ENCODE data around the gene SCN1A. TPM values are rescaled to one million over a fixed set of nuclear protein-coding genes. Genes with fewer than 3 reads are reported as not detected.
"Not testable (repeated sequence)": the region's sequence is repeated elsewhere in the genome, so short reads cannot be mapped to it uniquely, and the experiment has no call there.

The SCN1A gene
- total RNA-seq, 1 experiment from 2014 or later: not detected

DNA sequence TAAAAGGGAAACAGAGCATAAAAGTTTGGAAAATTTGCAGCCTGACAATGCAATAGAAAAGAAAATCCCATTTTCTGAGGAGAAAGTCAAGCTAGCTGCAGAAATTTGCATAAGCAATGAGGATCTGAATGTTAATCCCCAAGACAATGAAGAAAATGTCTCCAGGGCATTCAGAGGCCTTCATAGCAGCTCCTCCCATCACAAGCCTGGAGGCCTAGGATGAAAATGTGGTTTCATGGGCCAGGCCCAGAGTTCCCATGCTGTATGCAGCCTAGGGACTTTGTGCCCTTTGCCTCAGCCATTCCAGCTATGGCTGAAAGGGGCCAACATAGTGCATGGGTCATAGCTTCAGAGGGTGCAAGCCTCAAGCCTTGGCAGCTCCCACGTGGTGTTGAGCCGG, 10.3 kb upstream of the SCN1A start:
- in situ Hi-C loops (cut with HindIII; ENCODE audit: low sequenced_read_pairs): no loop called here
- no peak for DNase-seq (ENCODE audit: low spot score)

DNA sequence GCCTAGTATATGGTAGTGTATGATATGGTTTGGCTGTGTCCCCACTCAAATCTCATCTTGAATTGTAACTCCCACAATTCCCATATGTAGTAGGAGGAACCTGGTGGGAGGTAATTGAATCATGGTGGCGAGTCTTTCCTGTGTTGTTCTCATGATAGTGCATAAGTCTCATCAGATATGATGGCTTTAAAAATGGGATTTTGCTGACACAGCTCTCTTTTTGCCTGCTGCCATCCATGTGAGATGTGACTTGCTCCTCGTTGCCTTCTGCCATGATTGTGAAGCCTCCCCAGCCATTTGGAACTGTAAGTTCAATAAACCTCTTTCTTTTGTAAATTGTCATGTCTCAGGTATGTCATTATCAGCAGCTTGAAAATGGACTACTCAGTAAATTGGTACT, 9.5 kb upstream of the SCN1A start:
- no peak for DNase-seq (ENCODE audit: low spot score)
- in situ Hi-C loops (cut with HindIII; ENCODE audit: low sequenced_read_pairs): no loop called here

DNA sequence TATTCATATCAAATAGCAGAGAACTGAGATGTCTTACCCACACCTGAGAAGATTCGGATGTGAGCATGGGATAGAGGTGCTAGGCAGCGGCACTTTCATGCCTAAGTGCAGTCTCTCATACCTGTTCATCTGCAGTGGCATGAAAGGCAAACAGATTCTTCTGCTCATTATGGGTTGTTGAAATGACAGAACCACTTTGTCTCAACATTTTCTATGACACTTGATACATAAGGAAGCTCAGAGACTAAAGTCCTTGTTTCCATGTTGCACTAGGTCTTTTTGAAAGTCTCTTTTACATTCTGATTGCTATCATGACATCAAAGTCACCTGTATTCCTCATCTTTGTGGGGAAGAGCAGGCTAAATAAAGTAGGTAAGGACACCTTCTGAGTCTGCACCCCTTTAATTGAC, 8.0 kb upstream of the SCN1A start:
- no peak for DNase-seq (ENCODE audit: low spot score)
- in situ Hi-C loops (cut with HindIII; ENCODE audit: low sequenced_read_pairs): no loop called here

DNA sequence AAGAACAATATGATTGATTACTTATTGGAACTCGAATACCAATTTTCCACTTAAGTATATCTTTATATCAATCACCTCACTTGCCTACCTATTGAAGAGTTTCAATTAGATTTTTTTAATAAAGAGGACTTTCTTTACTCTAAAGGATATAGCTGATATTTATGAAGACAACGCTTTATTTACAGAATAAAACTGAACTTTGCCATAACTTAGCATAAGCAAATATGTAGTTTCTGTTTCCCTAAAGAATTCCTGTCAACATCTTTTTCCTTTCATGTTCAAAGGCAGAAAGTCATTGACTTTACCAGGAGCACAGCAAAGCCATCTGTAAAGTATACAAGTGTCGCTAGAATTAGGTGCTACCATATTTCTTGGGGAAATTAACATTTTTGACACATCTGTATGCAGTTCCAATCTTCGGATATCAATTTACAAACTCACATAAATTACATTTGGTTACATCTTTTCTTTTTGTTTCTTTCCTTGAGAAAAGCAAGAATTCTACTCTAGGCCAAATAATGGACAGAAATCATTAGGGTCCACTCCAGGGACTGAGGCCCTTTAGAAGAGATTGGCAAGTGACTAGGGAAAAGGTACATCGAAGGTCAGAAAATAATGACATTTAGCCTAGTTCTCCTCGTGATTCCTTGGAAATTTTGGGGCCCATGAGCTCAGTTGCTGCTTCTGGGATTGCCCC, 7.5 kb upstream of the SCN1A start:
- DNase-seq (ENCODE audit: low spot score): no peak
- in situ Hi-C loops (cut with HindIII; ENCODE audit: low sequenced_read_pairs): no loop called here

DNA sequence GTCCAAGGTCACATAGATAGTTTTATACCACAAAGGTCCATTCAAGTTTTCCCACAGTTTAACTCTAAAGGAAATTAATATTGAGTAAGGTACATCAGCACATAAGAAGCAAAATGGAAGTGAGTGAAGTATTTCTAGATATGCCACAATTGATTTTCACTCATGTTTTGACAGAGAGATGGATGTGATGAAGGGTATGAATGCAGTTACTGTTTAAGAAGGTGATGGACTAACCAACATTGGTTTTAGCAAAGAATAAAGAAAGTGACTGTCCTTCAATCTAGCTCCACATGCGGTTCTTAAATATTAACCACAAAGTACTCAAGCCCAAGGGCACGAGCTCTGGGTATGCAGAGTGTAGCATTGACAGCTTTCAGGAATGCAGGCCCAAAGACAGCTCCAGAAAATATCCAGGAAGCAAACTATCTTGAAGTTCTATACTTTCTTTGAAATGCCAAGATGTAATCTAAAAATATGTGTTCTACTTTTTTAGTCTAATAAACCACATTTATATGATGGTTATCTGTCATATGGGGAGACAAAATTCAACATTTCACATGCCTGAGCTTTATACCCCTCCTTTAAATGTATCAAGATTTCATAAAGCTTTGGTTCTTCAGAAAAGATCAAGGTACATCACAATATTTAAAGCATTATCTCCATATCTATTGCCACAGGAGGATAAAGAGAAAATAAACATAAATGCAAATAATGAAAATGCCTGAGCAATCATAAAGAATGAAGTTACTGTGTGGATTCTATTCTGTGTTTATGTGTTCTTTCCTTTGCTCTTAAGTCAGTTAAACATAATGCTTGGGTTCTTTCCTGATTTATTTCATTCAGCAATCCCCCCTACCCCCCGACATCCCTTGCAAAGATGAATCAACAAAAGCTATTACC, 6.7 kb upstream of the SCN1A start:
- in situ Hi-C loops (cut with HindIII; ENCODE audit: low sequenced_read_pairs): no loop called here
- no peak for DNase-seq (ENCODE audit: low spot score)

DNA sequence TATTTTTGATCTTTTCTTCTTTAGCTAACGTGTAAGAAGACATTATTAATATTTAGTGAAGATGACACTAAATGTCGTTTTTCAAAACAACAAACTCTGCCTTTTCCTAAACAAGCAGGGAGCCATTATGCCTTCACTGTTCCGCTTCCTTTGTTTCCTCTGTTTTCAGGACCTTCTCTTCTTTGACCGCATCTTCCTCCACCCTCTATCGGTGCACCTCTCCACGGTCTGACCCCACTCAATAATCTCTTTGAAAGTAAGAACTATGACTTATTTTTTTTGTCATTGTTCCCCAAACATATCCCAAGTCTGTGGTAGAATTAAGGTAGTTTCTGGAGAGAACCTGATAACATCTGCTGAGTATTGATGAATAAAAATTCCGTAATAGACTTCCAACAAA, 5.8 kb upstream of the SCN1A start:
- in situ Hi-C loops (cut with HindIII; ENCODE audit: low sequenced_read_pairs): no loop called here
- DNase-seq (ENCODE audit: low spot score): no peak

DNA sequence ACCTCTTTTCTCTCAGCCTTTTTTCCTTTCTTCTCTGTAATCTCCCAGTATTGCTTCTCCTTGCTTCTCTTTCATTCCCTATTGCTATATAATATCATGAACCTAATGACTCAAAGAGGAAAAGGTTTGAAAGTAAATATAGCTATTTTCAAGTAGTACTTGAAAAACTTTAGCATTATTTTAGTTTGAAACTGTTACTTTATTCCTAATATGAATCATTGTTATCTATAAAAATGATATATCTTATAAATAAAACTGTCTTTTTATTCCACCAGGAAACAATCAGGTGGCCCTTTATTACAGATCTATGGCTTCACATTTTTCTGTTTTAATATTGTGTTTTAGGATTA, 311 bp upstream of the SCN1A start:
- DNase-seq (ENCODE audit: low spot score): no peak
- in situ Hi-C loops (cut with HindIII; ENCODE audit: low sequenced_read_pairs): no loop called here

DNA sequence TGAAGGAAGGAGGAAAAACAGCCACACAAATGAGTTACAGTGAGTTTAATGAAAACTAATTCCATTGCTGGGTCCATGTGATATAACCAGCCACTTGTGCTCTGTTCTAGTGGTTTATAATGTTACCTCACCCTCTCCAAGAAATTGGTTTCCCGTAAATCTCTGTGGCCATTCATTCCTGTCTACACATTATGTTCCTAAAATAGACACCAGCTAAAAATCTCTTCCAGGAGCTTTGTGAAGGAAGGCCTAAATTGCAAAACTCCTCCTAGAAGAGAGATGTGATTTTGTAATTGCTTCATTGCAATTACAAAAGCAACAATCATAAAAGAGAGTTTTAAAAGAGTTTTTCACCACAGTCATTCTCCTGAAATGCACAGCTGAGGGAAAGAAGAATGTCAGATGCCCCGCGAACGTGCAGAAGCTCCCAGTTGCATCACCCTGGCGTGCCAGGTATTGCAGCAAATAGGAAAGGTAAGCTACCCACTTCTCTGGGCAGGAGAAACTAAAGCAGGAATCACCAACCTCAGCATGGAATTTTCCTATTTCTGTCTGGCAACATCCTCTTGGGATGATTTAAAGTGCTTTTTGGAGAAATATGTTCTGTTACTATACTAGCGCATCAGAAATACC, 1.7 kb downstream of the SCN1A start:
- peak; percentile 48 for DNase-seq (ENCODE audit: low spot score)
- in situ Hi-C loops (cut with HindIII; ENCODE audit: low sequenced_read_pairs): no loop called here

DNA sequence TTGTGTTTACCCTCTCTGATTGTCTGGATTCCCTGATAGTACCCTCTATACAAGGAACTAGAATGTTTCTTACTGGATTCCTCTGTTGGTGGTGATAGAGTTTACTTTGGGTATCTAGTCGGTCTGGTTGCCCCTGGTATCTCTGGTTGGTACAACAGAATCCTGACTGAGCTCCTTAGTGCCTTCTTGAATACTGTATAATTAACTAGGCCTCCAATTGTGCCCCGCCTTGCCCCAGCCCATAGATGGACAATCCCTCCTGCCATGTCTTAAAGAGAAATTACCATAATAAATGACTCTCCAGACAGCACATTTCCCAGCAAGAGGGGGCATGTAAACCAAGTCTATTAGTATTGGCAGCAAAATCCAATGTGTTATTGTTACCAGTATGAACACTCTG, 2.3 kb downstream of the SCN1A start:
- peak; percentile 45 for DNase-seq (ENCODE audit: low spot score)
- in situ Hi-C loops (cut with HindIII; ENCODE audit: low sequenced_read_pairs): no loop called here

DNA sequence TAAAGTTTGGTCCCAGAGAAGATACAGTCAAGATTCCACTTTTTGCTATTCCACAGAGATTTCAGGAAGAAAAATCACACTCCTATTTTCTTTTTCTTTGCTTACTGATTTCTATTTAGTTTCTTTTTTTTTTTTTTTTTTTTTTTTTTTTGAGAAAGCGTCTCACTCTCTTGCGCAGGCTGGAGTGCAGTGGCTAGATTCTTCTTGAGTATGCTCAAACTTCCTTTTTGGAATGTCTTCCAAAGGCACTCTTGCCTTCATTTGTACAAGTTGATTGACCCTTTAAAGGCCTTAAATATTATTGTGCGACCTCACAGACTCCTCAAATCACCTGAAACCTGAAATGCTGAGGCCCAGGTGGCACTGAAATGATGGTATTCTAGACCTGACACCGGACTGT, 9.6 kb downstream of the SCN1A start:
- no peak for DNase-seq (ENCODE audit: low spot score)
- in situ Hi-C loops (cut with HindIII; ENCODE audit: low sequenced_read_pairs): no loop called here

DNA sequence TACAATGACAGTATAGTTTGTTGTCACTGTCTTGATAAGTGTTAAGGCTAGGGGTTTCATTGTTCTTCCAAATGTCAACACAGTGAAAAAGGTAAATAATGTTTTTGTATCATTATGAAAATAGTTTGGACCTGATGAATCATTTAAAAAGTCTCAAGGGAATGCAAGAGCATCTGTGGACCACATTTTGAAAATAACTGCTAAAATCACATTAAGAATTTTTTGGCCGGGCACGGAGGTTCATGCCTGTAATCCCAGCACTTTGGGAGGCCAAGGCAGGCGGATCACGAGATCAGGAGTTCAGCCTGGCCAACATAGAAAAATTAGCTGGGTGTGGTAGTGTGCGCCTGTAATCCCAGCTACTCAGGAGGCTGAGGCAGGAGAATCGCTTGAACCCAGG, 10.3 kb downstream of the SCN1A start:
- no peak for DNase-seq (ENCODE audit: low spot score)
- in situ Hi-C loops (cut with HindIII; ENCODE audit: low sequenced_read_pairs): no loop called here

DNA sequence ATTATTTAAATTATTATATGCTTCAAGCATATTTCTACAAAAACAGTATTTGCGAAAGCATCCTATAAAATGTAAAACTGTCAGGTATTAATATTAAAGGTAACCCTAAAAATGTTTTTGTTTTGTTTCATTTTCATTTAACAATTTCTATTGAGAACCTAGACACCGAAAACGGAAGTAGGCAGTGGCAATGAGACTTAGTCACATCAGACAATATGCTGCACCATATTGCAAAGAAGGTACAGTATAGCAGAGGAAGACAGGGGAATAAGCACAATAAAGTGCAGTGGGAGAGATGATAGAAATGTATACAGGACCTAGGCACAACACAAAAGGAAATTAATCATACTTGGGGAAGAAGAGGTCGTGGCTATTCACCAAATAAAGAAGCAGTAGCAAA, 12.2 kb downstream of the SCN1A start:
- DNase-seq (ENCODE audit: low spot score): no peak
- in situ Hi-C loops (cut with HindIII; ENCODE audit: low sequenced_read_pairs): no loop called here

DNA sequence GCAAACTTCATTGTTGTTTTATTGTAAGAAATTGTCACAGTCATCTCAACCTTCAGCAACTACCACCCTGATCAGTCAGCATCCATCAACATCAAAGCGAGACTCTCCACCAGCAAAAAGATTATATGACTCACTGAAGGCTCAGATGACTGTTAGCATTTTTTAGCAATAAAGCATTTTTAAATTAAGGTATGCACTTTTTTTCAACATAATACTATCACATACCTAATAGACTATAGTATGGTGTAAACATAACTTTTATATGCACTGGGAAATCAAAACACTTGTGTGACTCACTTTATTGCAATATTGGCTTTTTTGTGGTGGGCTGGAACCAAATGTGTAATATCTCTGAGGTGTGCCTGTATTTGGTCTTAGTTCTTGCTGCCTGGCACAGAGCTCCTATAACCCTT, 15.6 kb downstream of the SCN1A start:
- in situ Hi-C loops (cut with HindIII; ENCODE audit: low sequenced_read_pairs): no loop called here
- DNase-seq (ENCODE audit: low spot score): no peak

DNA sequence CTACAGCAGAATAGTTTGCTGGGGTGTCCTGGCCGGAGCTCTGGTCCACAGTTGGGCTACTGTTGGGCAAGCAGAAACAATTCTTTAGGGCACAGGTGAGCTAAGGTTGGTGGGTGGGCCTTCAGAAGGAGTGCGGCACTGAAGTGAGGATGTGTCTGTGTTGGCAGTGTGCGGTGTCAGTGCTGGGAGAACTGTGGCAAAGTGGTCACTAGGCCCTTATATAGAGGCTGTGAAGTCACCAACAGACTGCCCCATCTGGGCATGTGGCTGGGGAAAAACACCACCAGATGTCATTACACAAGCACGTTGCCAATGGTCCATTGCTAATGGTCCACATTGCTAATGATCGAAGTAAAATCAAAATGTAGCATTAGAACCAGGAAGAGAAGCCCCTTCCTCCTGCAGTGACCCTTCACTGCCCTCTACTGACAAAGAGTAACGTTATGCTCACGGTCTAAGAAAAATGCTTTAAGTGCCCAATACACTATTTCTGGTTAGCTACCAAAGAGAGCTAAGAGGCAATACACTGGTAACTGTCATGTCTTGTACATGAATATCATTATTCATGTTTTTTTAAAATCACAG, 21.3 kb downstream of the SCN1A start:
- in situ Hi-C loops (cut with HindIII; ENCODE audit: low sequenced_read_pairs): no loop called here
- no peak for DNase-seq (ENCODE audit: low spot score)

DNA sequence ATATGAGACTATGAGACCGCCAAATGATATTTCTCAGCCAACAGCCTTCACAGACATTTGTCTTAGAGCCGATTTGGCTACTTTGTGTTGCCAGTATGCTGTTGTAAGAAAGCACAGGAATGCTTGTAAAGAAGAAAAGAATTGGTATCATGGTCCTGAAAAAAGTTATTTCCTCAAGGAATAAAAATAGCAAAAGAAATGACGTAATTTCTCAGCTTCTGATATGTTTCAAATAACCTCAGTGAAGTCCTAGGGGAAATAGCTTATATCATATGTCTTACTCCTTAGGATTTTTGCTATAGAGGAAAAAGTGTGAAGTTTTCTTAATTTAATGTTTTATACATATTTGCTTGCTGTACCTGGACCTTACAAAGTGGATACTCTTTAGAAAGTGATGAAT, 23.0 kb downstream of the SCN1A start:
- in situ Hi-C loops (cut with HindIII; ENCODE audit: low sequenced_read_pairs): no loop called here
- no peak for DNase-seq (ENCODE audit: low spot score)

DNA sequence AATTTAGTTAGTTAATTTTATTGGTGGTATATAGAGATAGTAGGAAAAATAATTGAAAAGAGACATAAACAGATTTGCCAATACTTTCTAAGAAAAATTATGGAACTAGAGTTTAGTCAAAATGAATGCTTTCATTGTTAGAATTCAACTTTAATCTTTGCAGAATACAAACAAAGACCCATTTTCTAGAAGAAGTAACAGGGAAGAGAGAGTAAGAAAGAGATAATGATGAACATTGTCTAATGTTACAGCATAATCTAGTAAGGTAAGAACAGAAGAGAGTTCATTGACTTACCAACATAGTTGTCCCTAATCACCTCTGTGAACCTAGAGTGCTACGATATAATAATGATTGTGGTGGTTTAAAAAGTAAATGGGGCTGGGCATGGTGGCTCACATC, 23.7 kb downstream of the SCN1A start:
- in situ Hi-C loops (cut with HindIII; ENCODE audit: low sequenced_read_pairs): no loop called here
- no peak for DNase-seq (ENCODE audit: low spot score)

DNA sequence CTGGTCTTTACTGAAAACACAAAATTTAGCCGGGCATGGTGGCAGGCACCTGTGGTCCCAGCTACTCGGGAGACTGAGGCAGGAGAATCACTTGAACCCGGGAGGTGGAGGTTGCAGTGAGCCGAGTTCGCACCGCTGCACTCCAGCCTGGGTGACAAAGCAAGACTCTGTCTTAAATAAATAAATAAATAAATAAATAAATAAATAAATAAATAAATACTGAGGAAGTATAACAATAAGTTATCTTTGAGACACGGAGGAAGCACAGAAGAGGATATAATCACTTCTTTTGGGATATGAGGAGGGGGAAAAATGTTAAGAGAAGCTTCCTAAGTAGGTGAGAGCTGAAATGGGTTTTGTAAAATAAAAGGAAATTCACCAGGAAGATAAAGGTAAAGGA, 24.5 kb downstream of the SCN1A start:
- in situ Hi-C loops (cut with HindIII; ENCODE audit: low sequenced_read_pairs); DNase-seq (ENCODE audit: low spot score): not testable (repeated sequence)

DNA sequence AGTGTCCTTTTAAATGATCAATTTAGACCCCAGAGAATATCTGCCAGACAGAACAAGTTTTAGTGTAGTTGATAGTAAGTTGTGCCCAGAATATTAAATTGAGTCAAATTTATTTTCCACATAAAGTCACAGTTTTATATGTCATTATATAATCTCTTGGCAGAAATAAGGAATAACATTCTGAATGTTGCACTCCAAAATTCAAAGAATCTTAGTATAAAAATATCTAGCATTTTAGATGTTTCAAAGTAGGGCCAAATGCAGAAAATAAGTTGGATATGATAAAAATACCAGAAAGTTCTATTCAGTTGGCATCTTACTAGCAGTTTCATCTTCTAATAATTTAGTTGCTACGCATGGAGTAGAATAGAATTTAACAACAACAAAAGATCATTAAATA, 33.5 kb downstream of the SCN1A start:
- no peak for DNase-seq (ENCODE audit: low spot score)
- in situ Hi-C loops (cut with HindIII; ENCODE audit: low sequenced_read_pairs): no loop called here

DNA sequence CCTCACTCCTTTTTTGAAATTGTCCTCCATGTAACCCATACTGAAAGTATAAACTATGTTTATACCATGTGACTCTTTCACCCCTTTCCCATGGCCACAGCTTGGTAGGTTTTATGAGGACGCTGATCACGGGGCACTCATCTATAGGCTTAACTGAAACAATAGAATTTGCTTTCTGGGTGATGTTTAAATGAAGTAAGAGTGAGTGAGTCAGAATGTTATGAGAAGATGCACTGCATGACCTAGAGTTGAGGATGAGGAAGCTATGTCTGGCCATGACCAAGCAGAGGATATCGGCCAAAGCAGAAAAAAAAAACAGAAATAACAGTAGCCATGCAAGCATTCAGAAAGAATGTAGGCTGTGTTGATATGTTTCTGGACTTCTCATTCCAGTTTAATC, 34.9 kb downstream of the SCN1A start:
- in situ Hi-C loops (cut with HindIII; ENCODE audit: low sequenced_read_pairs): no loop called here
- no peak for DNase-seq (ENCODE audit: low spot score)

DNA sequence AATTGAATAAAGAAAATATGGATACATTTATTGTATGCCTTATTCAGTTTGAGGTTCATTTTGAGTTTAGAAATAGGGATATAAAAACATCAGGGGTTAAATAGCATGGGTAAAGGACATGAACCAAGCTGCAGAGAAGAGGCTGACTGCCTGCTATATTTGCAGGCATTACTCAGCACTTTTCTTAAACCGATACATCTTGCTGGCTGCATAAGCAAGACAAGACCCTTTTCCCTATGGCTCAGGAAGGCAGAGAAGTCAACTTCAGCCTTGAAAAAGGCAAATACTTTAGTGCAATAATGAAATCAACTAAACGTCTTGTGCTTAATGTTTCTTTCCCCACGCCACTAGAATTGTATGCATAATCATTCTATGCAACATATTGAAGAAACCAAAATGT, 36.4 kb downstream of the SCN1A start:
- in situ Hi-C loops (cut with HindIII; ENCODE audit: low sequenced_read_pairs): no loop called here
- peak; percentile 37 for DNase-seq (ENCODE audit: low spot score)
